NB4 (cell line): ENCODE measurements around the gene GAS7.
A peak's percentile ranks its signal among the peaks of the same experiment; 100 is the strongest.

Experiments used
- DNase-seq: peaks from one replicate; pipeline ENCODE4 v3.0.0; 2010; ENCODE audit warnings: low read depth
- H3K4me3 ChIP-seq: one replicate; pipeline ENCODE4 v1.5.1; 2011; ENCODE audit warnings: mild to moderate bottlenecking, low read depth, low read length, moderate library complexity
- CTCF ChIP-seq: IDR thresholded peaks from one replicate; pipeline ENCODE4 v1.5.1; 2012; ENCODE audit warnings: low read depth, low read length
- MAX ChIP-seq: IDR thresholded peaks from 2 replicates; pipeline ENCODE4 v1.6.1; 2011; ENCODE audit warnings: low read depth, low read length
- MYC ChIP-seq: IDR thresholded peaks from 2 replicates; pipeline ENCODE4 v1.6.1; 2011; ENCODE audit warnings: low read depth, low read length
- POLR2A ChIP-seq: IDR thresholded peaks from 2 replicates; pipeline ENCODE4 v1.6.1; 2011; ENCODE audit warnings: mild to moderate bottlenecking; ENCODE audit not compliant: insufficient read length; ENCODE audit errors: extremely low read depth

Gene GAS7

GRCh38 chr17:10025976-10026901, 172.2 kb downstream of the GAS7 start:
- DNase-seq: no peak
- no peak overlapping the region for H3K4me3 ChIP-seq
- TF ChIP-seq MYC (no peak), MAX (no peak), POLR2A (no peak), CTCF (no peak)

- TF ChIP-seq POLR2A (no peak), MYC (no peak), CTCF (no peak), MAX (no peak)
- DNase-seq: no peak
- H3K4me3 ChIP-seq: no peak overlapping the region
Observed at GRCh38 chr17:10025224-10025623, 173.2 kb downstream of the GAS7 start.

GRCh38 chr17:10022416-10022815, 176.0 kb downstream of the GAS7 start:
- no peak for TF ChIP-seq POLR2A
- TF ChIP-seq CTCF: no peak
- TF ChIP-seq MAX: no peak
- no peak for TF ChIP-seq MYC
- no peak for DNase-seq
- H3K4me3 ChIP-seq: no peak overlapping the region

GRCh38 chr17:10021272-10021984, 177.0 kb downstream of the GAS7 start:
- no peak for TF ChIP-seq POLR2A
- no peak for TF ChIP-seq CTCF
- TF ChIP-seq MYC: peak; percentile 94
- TF ChIP-seq MAX: peak; percentile 99
- no peak overlapping the region for H3K4me3 ChIP-seq
- DNase-seq: peak; percentile 95

GRCh38 chr17:10019941-10020451, 178.4 kb downstream of the GAS7 start:
- peak overlapping the region; percentile 49 for H3K4me3 ChIP-seq
- DNase-seq: peak; percentile 90
- TF ChIP-seq MYC (peak; percentile 16; the same call in 1 of the 2 replicates), CTCF (no peak), POLR2A (no peak), MAX (peak; percentile 94)
